ENCODE results near the gene AGTRAP.

GRCh38 chr1:11746092-11746491, 10.2 kb downstream of the AGTRAP start:
- no peak for TF ChIP-seq POLR2A (IDR thresholded peaks at IDR 0.05; ENCODE audit: low read depth, low read length)
- TF ChIP-seq POLR2AphosphoS5 (IDR thresholded peaks at IDR 0.05; ENCODE audit: low read depth, low read length) = no peak
